ENCODE results near the gene C5orf47. TPM values are rescaled to one million over a fixed set of nuclear protein-coding genes. Genes with fewer than 3 reads are reported as not detected.

The C5orf47 gene
- total RNA-seq, 4 donors from 2014 or later: not detected

DNA sequence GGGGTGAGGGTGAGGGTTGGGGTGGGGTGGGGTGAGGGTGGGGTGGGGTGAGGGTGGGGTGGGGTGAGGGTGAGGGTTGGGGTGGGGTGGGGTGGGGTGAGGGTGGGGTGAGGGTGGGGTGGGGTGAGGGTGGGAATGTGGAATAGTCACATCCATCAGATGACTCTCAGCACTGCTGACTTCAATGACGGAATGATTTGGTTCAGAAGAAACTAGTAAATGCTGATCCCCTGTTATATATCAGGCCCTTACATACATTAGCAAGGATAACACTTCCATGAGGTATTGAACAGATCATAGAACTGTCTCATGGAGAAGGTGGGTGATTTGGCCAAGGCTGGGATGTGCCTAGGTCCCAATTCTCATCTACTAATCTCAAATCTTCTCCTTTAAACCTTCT is 24.5 kb upstream of the C5orf47 start:
- no peaks in the 10 kb centered on the region for H3K27me3 ChIP-seq
- H3K4me1 ChIP-seq: no peaks in the 10 kb centered on the region
- no peak for DNase-seq
- H3K27ac ChIP-seq: no peak overlapping the region
- no peak overlapping the region for H3K4me3 ChIP-seq
- H3K36me3 ChIP-seq: peaks cover 0 to 9% (median 0%) of the 10 kb centered on the region in 3 donors
- no peaks in the 10 kb centered on the region for H3K9me3 ChIP-seq
- TF ChIP-seq CTCF (IDR thresholded peaks at IDR 0.05) (no peak), POLR2A (IDR thresholded peaks at IDR 0.05) (no peak)

GRCh38 chr5:173967241-173967640 is 21.7 kb upstream of the C5orf47 start:
- no peak overlapping the region for H3K4me3 ChIP-seq
- no peak overlapping the region for H3K27ac ChIP-seq
- no peaks in the 10 kb centered on the region for H3K36me3 ChIP-seq
- H3K27me3 ChIP-seq: no peaks in the 10 kb centered on the region
- no peak for DNase-seq
- no peaks in the 10 kb centered on the region for H3K9me3 ChIP-seq
- H3K4me1 ChIP-seq: no peaks in the 10 kb centered on the region
- TF ChIP-seq POLR2A (IDR thresholded peaks at IDR 0.05) (no peak), CTCF (IDR thresholded peaks at IDR 0.05) (no peak)

GRCh38 chr5:173968154-173968797 is 20.7 kb upstream of the C5orf47 start:
- H3K9me3 ChIP-seq: no peaks in the 10 kb centered on the region
- H3K4me1 ChIP-seq: peaks cover 0 to 6% (median 0%) of the 10 kb centered on the region in 4 donors
- no peak overlapping the region for H3K4me3 ChIP-seq
- no peaks in the 10 kb centered on the region for H3K27me3 ChIP-seq
- TF ChIP-seq CTCF (IDR thresholded peaks at IDR 0.05) (no peak), POLR2A (IDR thresholded peaks at IDR 0.05) (no peak)
- no peaks in the 10 kb centered on the region for H3K36me3 ChIP-seq
- H3K27ac ChIP-seq: no peak overlapping the region
- DNase-seq: no peak

GRCh38 chr5:173969167-173970049 is 19.6 kb upstream of the C5orf47 start:
- DNase-seq: no peak
- TF ChIP-seq POLR2A (IDR thresholded peaks at IDR 0.05) (no peak), CTCF (IDR thresholded peaks at IDR 0.05) (no peak)

DNA sequence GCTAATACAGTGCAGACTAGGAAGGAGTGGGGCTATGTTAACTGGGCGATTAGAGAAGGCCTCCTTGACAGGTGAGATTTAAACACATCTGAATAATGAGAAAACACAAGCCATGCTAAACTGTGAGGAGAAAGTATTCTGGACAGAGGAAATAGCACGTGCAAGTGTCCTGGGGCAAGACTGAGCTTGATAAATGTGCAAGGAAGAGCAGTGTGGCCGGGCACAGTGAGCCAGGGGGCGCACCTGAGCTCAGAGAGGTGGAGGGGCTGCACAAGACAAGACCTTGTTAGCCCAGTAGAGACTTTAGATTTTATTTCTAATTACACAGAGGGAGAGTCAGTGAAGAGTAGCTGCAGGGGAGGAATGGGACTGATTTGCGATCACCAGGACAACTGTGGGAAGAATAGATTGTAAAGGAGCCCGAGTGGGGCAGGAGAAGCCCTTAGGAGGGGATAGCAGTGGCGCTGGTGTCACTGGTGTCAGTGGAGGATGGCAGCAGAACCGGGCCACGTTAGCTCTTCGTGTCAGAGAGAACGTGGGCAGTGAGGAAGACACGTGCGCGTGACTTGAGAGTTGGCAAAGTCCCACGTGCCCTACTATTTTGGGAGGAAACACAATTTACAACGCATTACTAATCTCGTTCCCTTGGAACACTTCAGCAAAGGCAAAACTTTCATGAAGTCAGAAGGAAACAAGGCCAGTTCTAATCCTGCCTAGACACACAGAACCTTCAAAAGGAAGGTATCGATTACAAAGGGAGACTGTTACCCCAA is 17.9 kb upstream of the C5orf47 start:
- Histone ChIP-seq H3K4me1 (peaks cover 0 to 6% (median 2%) of the 10 kb centered on the region in 4 donors), H3K4me3 (no peak overlapping the region), H3K27me3 (no peaks in the 10 kb centered on the region), H3K36me3 (no peaks in the 10 kb centered on the region), H3K27ac (no peak overlapping the region), H3K9me3 (no peaks in the 10 kb centered on the region)
- DNase-seq: no peak
- no peak for TF ChIP-seq POLR2A (IDR thresholded peaks at IDR 0.05)
- TF ChIP-seq CTCF (IDR thresholded peaks at IDR 0.05): no peak

More at GRCh38 chr5:173969167-173970049, 19.6 kb upstream of the C5orf47 start:
- H3K4me3 ChIP-seq: no peak overlapping the region
- H3K9me3 ChIP-seq: no peaks in the 10 kb centered on the region
- H3K27ac ChIP-seq: no peak overlapping the region
- peaks cover 0 to 6% (median 2%) of the 10 kb centered on the region in 4 donors for H3K4me1 ChIP-seq
- no peaks in the 10 kb centered on the region for H3K27me3 ChIP-seq
- no peaks in the 10 kb centered on the region for H3K36me3 ChIP-seq
